ENCODE data around the gene PLOD2. TPM values are rescaled to one million over a fixed set of nuclear protein-coding genes. Genes with fewer than 3 reads are reported as not detected.

PLOD2 gene
- total RNA-seq, 2 experiments from 2014 or later = not detected

GRCh38 chr3:146035366-146035765 is 125.6 kb downstream of the PLOD2 start:
- no peak overlapping the region for H3K4me2 ChIP-seq (ENCODE audit: low read length)
- intact Hi-C loops (cut with micrococcal nuclease; ENCODE audit: unreplicated experiment) = no loop called here
- no peak for DNase-seq (ENCODE audit: low spot score)
- H3K36me3 ChIP-seq (ENCODE audit: insufficient read depth, low read length) = no peaks in the 10 kb centered on the region
- no peaks in the 10 kb centered on the region for H3K4me1 ChIP-seq (ENCODE audit: insufficient read depth, low read length, poor library complexity, severe bottlenecking)
- no peaks in the 10 kb centered on the region for H3K9me3 ChIP-seq (ENCODE audit: low read length)
- no peaks in the 10 kb centered on the region for H4K20me1 ChIP-seq (ENCODE audit: insufficient read depth, low read length)
- H3K79me2 ChIP-seq (ENCODE audit: insufficient read depth, low read depth, low read length) = no peaks in the 10 kb centered on the region
- no peak overlapping the region for H3K27ac ChIP-seq (ENCODE audit: low read depth, low read length, poor library complexity, severe bottlenecking)
- H2AFZ ChIP-seq (ENCODE audit: low read length) = no peak overlapping the region
- H3K4me3 ChIP-seq (ENCODE audit: low read depth, low read length, poor library complexity, severe bottlenecking) = no peak overlapping the region
- ChIA-PET CTCF (ENCODE audit: unreplicated experiment) (no interaction called here), POLR2A (no interaction called here)
- TF ChIP-seq CTCF (conservative IDR thresholded peaks at IDR 0.05; ENCODE audit: low read length) = no peak
- no peak for TF ChIP-seq EZH2phosphoT487 (IDR thresholded peaks at IDR 0.05; ENCODE audit: borderline replicate concordance, low read depth, low read length)
- no peaks in the 10 kb centered on the region for H3K9me2 ChIP-seq (ENCODE audit: insufficient read depth, low read length)
- no TSS peak for BruUV-seq (replicated peaks)

- ChIA-PET POLR2A (no interaction called here), CTCF (ENCODE audit: unreplicated experiment) (no interaction called here)
- Histone ChIP-seq H3K36me3 (ENCODE audit: insufficient read depth, low read length) (no peaks in the 10 kb centered on the region), H3K4me2 (ENCODE audit: low read length) (no peak overlapping the region), H4K20me1 (ENCODE audit: insufficient read depth, low read length) (no peaks in the 10 kb centered on the region), H3K4me3 (ENCODE audit: low read depth, low read length, poor library complexity, severe bottlenecking) (no peak overlapping the region), H3K27ac (ENCODE audit: low read depth, low read length, poor library complexity, severe bottlenecking) (no peak overlapping the region), H3K79me2 (ENCODE audit: insufficient read depth, low read depth, low read length) (no peaks in the 10 kb centered on the region), H3K9me3 (ENCODE audit: low read length) (no peaks in the 10 kb centered on the region), H3K9me2 (ENCODE audit: insufficient read depth, low read length) (no peaks in the 10 kb centered on the region), H3K4me1 (ENCODE audit: insufficient read depth, low read length, poor library complexity, severe bottlenecking) (no peaks in the 10 kb centered on the region), H2AFZ (ENCODE audit: low read length) (no peak overlapping the region)
- BruUV-seq (replicated peaks) = no TSS peak
- TF ChIP-seq CTCF (conservative IDR thresholded peaks at IDR 0.05; ENCODE audit: low read length) (no peak), EZH2phosphoT487 (IDR thresholded peaks at IDR 0.05; ENCODE audit: borderline replicate concordance, low read depth, low read length) (no peak)
- intact Hi-C loops (cut with micrococcal nuclease; ENCODE audit: unreplicated experiment) = no loop called here
- no peak for DNase-seq (ENCODE audit: low spot score)
Observed at GRCh38 chr3:146033950-146034349, 127.0 kb downstream of the PLOD2 start.

- TF ChIP-seq CTCF (conservative IDR thresholded peaks at IDR 0.05; ENCODE audit: low read length) = no peak
- TF ChIP-seq EZH2phosphoT487 (IDR thresholded peaks at IDR 0.05; ENCODE audit: borderline replicate concordance, low read depth, low read length) = no peak
- Histone ChIP-seq H2AFZ (ENCODE audit: low read length) (no peak overlapping the region), H3K79me2 (ENCODE audit: insufficient read depth, low read depth, low read length) (no peaks in the 10 kb centered on the region), H3K4me1 (ENCODE audit: insufficient read depth, low read length, poor library complexity, severe bottlenecking) (no peaks in the 10 kb centered on the region), H3K4me3 (ENCODE audit: low read depth, low read length, poor library complexity, severe bottlenecking) (no peak overlapping the region), H4K20me1 (ENCODE audit: insufficient read depth, low read length) (no peaks in the 10 kb centered on the region), H3K9me3 (ENCODE audit: low read length) (no peaks in the 10 kb centered on the region), H3K4me2 (ENCODE audit: low read length) (no peak overlapping the region), H3K9me2 (ENCODE audit: insufficient read depth, low read length) (no peaks in the 10 kb centered on the region), H3K36me3 (ENCODE audit: insufficient read depth, low read length) (no peaks in the 10 kb centered on the region), H3K27ac (ENCODE audit: low read depth, low read length, poor library complexity, severe bottlenecking) (no peak overlapping the region)
- no TSS peak for BruUV-seq (replicated peaks)
- ChIA-PET CTCF (ENCODE audit: unreplicated experiment) (no interaction called here), POLR2A (no interaction called here)
- no peak for DNase-seq (ENCODE audit: low spot score)
- intact Hi-C loops (cut with micrococcal nuclease; ENCODE audit: unreplicated experiment) = no loop called here
Observed at GRCh38 chr3:146026547-146026946, 134.4 kb downstream of the PLOD2 start.

Measured in OCI-LY7 (cell line).